GM18526 (cell line): ENCODE results near the gene NEDD4L.

ENCODE experiments used
- POLR2A ChIP-seq: IDR thresholded peaks from 3 replicates; pipeline ENCODE4 v1.6.1; 2011; ENCODE audit not compliant: insufficient read length; ENCODE audit errors: extremely low read depth

The NEDD4L gene

GRCh38 chr18:58416014-58416703, 372.1 kb downstream of the NEDD4L start:
- TF ChIP-seq POLR2A, result no peak

GRCh38 chr18:58416704-58417683, 373.0 kb downstream of the NEDD4L start:
- TF ChIP-seq POLR2A, result no peak

- TF ChIP-seq POLR2A, result no peak
Observed at GRCh38 chr18:58417752-58418151, 373.7 kb downstream of the NEDD4L start.

- TF ChIP-seq POLR2A, result no peak
Observed at GRCh38 chr18:58418361-58418760, 374.3 kb downstream of the NEDD4L start.

- TF ChIP-seq POLR2A, result no peak
Observed at GRCh38 chr18:58419587-58420199, 375.7 kb downstream of the NEDD4L start.

GRCh38 chr18:58426611-58427010, 382.6 kb downstream of the NEDD4L start:
- no peak for TF ChIP-seq POLR2A

- TF ChIP-seq POLR2A, result no peak
Observed at GRCh38 chr18:58427321-58427720, 383.3 kb downstream of the NEDD4L start.

- TF ChIP-seq POLR2A, result no peak
Observed at GRCh38 chr18:58429442-58429841, 385.4 kb downstream of the NEDD4L start.

GRCh38 chr18:58431215-58431614, 387.2 kb downstream of the NEDD4L start:
- TF ChIP-seq POLR2A, result no peak

- no peak for TF ChIP-seq POLR2A
Observed at GRCh38 chr18:58432050-58432727, 388.2 kb downstream of the NEDD4L start.

- TF ChIP-seq POLR2A, result no peak
Observed at GRCh38 chr18:58438161-58438957, 394.3 kb downstream of the NEDD4L start.

- TF ChIP-seq POLR2A, result no peak
Observed at GRCh38 chr18:58438958-58439300, 394.9 kb downstream of the NEDD4L start.

- TF ChIP-seq POLR2A, result no peak
Observed at GRCh38 chr18:58443671-58444070, 399.6 kb downstream of the NEDD4L start.

GRCh38 chr18:58446391-58447060, 402.5 kb downstream of the NEDD4L start:
- no peak for TF ChIP-seq POLR2A
